ENCODE measurements around the gene WDR81.

DNA sequence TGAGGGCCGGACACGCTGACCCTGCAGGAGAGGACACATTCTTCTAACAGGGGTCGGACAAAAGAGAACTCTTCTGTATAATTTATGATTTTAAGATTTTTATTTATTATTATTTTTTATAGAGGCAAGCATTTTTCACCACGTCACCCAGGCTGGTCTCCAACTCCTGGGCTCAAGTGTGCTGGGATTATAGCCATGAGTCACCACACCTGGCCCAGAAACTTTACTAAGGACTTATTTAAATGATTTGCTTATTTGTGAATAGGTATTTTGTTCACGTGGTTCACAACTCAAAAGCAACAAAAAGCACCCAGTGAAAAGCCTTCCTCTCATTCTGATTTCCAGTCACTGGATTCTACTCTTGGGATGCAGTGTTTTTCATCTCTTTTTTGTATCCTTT lies 35.0 kb downstream of the WDR81 start:
- TF ChIP-seq, protein P1, sequence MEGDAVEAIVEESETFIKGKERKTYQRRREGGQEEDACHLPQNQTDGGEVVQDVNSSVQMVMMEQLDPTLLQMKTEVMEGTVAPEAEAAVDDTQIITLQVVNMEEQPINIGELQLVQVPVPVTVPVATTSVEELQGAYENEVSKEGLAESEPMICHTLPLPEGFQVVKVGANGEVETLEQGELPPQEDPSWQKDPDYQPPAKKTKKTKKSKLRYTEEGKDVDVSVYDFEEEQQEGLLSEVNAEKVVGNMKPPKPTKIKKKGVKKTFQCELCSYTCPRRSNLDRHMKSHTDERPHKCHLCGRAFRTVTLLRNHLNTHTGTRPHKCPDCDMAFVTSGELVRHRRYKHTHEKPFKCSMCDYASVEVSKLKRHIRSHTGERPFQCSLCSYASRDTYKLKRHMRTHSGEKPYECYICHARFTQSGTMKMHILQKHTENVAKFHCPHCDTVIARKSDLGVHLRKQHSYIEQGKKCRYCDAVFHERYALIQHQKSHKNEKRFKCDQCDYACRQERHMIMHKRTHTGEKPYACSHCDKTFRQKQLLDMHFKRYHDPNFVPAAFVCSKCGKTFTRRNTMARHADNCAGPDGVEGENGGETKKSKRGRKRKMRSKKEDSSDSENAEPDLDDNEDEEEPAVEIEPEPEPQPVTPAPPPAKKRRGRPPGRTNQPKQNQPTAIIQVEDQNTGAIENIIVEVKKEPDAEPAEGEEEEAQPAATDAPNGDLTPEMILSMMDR (IDR thresholded peaks at IDR 0.05): no peak
- no peak for TF ChIP-seq POLR2A (IDR thresholded peaks at IDR 0.05)

Data from right lobe of liver (tissue), 4 donors.